DND-41 (cell line): ENCODE data around the gene OSTF1.

Experiments
- CTCF ChIP-seq: IDR thresholded peaks from 2 replicates; pipeline ENCODE4 v1.5.1; 2012; ENCODE audit warnings: borderline replicate concordance, low read length, moderate library complexity, mild to moderate bottlenecking; ENCODE audit not compliant: poor library complexity, severe bottlenecking; ENCODE audit errors: extremely low read depth
- EZH2 ChIP-seq: IDR thresholded peaks from 3 replicates; pipeline ENCODE4 v1.6.1; 2012; ENCODE audit warnings: borderline replicate concordance, low read depth, mild to moderate bottlenecking, moderate library complexity, low read length, inconsistent platforms; ENCODE audit not compliant: severe bottlenecking

GRCh38 chr9:75085640-75086039 is 2.7 kb upstream of the OSTF1 start:
- TF ChIP-seq CTCF = no peak
- TF ChIP-seq EZH2 = no peak
